DOHH2 (cell line): ENCODE results near the gene NPLOC4.

ENCODE experiments used
- H3F3A ChIP-seq: fragments of 200-600 bp; sonication (generic), shearing (Covaris generic); 2 replicates; pipeline ENCODE4 v1.6.0; 2016; ENCODE audit warnings: antibody characterized with exemption, mild to moderate bottlenecking; ENCODE audit not compliant: control insufficient read depth, insufficient read depth
- H3K27ac ChIP-seq: fragments of 200-600 bp; sonication (generic); 2 replicates; pipeline ENCODE4 v1.5.1; 2014; ENCODE audit warnings: low read depth, mild to moderate bottlenecking, low read length, moderate library complexity
- H3K27me3 ChIP-seq: fragments of 200-600 bp; sonication (generic); 2 replicates; pipeline ENCODE4 v1.6.1; 2014; ENCODE audit warnings: mild to moderate bottlenecking, low read length, mixed read lengths; ENCODE audit not compliant: control insufficient read depth
- H3K36me3 ChIP-seq: fragments of 200-600 bp; sonication (generic); 2 replicates; pipeline ENCODE4 v1.6.1; 2014; ENCODE audit warnings: mild to moderate bottlenecking, low read length, moderate library complexity, mixed read lengths; ENCODE audit not compliant: control insufficient read depth
- H3K4me1 ChIP-seq: fragments of 200-600 bp; sonication (generic); 2 replicates; pipeline ENCODE4 v1.6.1; 2014; ENCODE audit warnings: mild to moderate bottlenecking, low read length, mixed read lengths; ENCODE audit not compliant: control insufficient read depth
- H3K4me2 ChIP-seq: fragments of 200-600 bp; sonication (generic); 2 replicates; pipeline ENCODE4 v1.6.0; 2014; ENCODE audit warnings: mild to moderate bottlenecking, low read length, moderate library complexity
- H3K4me3 ChIP-seq: fragments of 200-600 bp; sonication (generic); 2 replicates; pipeline ENCODE4 v1.5.1; 2014; ENCODE audit warnings: mild to moderate bottlenecking, low read length, mixed read lengths
- H3K79me2 ChIP-seq: fragments of 200-600 bp; sonication (generic); 2 replicates; pipeline ENCODE4 v1.6.1; 2014; ENCODE audit warnings: mild to moderate bottlenecking, low read length, mixed read lengths; ENCODE audit not compliant: control insufficient read depth
- H3K9me2 ChIP-seq: fragments of 200-600 bp; sonication (generic); replicated peaks from 2 replicates; pipeline ENCODE4 v1.6.1; 2014; ENCODE audit warnings: mild to moderate bottlenecking, low read length, mixed read lengths; ENCODE audit not compliant: control insufficient read depth
- H3K9me3 ChIP-seq: fragments of 200-600 bp; sonication (generic); 2 replicates; pipeline ENCODE4 v1.6.1; 2014; ENCODE audit warnings: antibody characterized with exemption, low read length, mixed read lengths; ENCODE audit not compliant: control insufficient read depth, insufficient read depth
- H4K20me1 ChIP-seq: fragments of 200-600 bp; sonication (generic); 2 replicates; pipeline ENCODE4 v1.6.0; 2014; ENCODE audit warnings: low read depth, mild to moderate bottlenecking, antibody characterized with exemption, low read length, moderate library complexity; ENCODE audit not compliant: control insufficient read depth, insufficient read depth
- CTCF ChIP-seq: fragments of 200-600 bp; sonication (generic); IDR thresholded peaks from one replicate; pipeline ENCODE4 v1.5.1; 2014; ENCODE audit warnings: antibody characterized with exemption, mild to moderate bottlenecking, low read depth, low read length; ENCODE audit not compliant: poor library complexity, severe bottlenecking
- EZH2phosphoT487 ChIP-seq: fragments of 200-600 bp; sonication (generic); IDR thresholded peaks from 2 replicates; pipeline ENCODE4 v1.6.1; 2017; ENCODE audit warnings: borderline replicate concordance, mild to moderate bottlenecking, antibody characterized with exemption, low read length, moderate library complexity, mixed read lengths

NPLOC4 gene

GRCh38 chr17:81550285-81550684, 86.6 kb downstream of the NPLOC4 start:
- peaks cover 32% of the 10 kb centered on the region for H3K79me2 ChIP-seq
- no peaks in the 10 kb centered on the region for H3K9me3 ChIP-seq
- TF ChIP-seq CTCF (no peak), EZH2phosphoT487 (no peak)
- H3K4me1 ChIP-seq = peaks cover 29% of the 10 kb centered on the region
- no peak overlapping the region for H3K27ac ChIP-seq
- no peak overlapping the region for H3K4me3 ChIP-seq
- no peaks in the 10 kb centered on the region for H3K9me2 ChIP-seq
- peaks cover 52% of the 10 kb centered on the region for H3K36me3 ChIP-seq
- no peaks in the 10 kb centered on the region for H3K27me3 ChIP-seq
- H3K4me2 ChIP-seq = no peak overlapping the region
- H3F3A ChIP-seq = peaks cover 7% of the 10 kb centered on the region
- 0 out of 2 replicates have a peak, but pooled peaks cover 5% of the 10 kb centered on the region for H4K20me1 ChIP-seq

- H3K9me3 ChIP-seq = no peaks in the 10 kb centered on the region
- H3K79me2 ChIP-seq = peaks cover 32% of the 10 kb centered on the region
- peaks cover 7% of the 10 kb centered on the region for H3F3A ChIP-seq
- peaks cover 56% of the 10 kb centered on the region for H3K36me3 ChIP-seq
- H3K9me2 ChIP-seq = no peaks in the 10 kb centered on the region
- 0 out of 2 replicates have a peak, but pooled peaks cover 5% of the 10 kb centered on the region for H4K20me1 ChIP-seq
- H3K4me2 ChIP-seq = no peak overlapping the region
- TF ChIP-seq EZH2phosphoT487 = no peak
- no peak for TF ChIP-seq CTCF
- H3K27ac ChIP-seq = no peak overlapping the region
- H3K4me1 ChIP-seq = peaks cover 29% of the 10 kb centered on the region
- H3K4me3 ChIP-seq = no peak overlapping the region
- no peaks in the 10 kb centered on the region for H3K27me3 ChIP-seq
These were observed 87.1 kb downstream of the NPLOC4 start for GRCh38 chr17:81549826-81550225.

- Histone ChIP-seq H3F3A (peaks cover 7% of the 10 kb centered on the region), H3K79me2 (peaks cover 32% of the 10 kb centered on the region), H3K4me1 (peaks cover 23% of the 10 kb centered on the region), H3K9me3 (no peaks in the 10 kb centered on the region), H3K9me2 (no peaks in the 10 kb centered on the region), H3K27me3 (no peaks in the 10 kb centered on the region), H3K4me3 (no peak overlapping the region), H4K20me1 (0 out of 2 replicates have a peak, but pooled peaks cover 5% of the 10 kb centered on the region), H3K36me3 (peaks cover 61% of the 10 kb centered on the region), H3K4me2 (no peak overlapping the region), H3K27ac (no peak overlapping the region)
- no peak for TF ChIP-seq CTCF
- no peak for TF ChIP-seq EZH2phosphoT487
These were observed 87.8 kb downstream of the NPLOC4 start for GRCh38 chr17:81549031-81549557.
